HG03378 (cell line): Measurements from ENCODE around the gene CCDC70.
"Not testable (repeated sequence)": the region's sequence is repeated elsewhere in the genome, so short reads cannot be mapped to it uniquely, and the experiment has no call there.

Source experiments
- ATAC-seq: cut with Tn5 transposase; IDR thresholded peaks from one replicate; pipeline ENCODE4 v1.9.1; 2021; ENCODE audit warnings: mild to moderate bottlenecking, moderate library complexity; ENCODE audit not compliant: unreplicated experiment

Gene CCDC70

DNA sequence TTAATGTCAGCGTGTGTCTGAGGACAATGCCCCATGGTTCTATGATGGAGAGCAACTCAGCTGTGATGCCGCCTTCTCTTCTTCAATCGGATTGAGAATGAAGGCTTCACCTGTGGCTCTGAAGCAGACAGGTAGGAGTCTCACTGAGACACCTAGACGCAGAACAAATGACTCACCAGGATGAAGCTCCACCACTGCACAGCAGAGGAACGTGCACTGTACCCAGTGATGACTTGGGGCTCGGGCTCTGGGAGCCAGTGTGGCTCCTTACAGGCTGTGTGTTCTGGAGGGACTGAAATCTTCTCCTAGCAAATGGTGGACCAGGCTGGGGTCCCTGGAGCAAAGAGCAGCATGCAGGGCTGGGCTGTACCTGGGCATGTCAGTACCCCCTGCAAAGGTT is 44.0 kb downstream of the CCDC70 start:
- ATAC-seq: no peak

DNA sequence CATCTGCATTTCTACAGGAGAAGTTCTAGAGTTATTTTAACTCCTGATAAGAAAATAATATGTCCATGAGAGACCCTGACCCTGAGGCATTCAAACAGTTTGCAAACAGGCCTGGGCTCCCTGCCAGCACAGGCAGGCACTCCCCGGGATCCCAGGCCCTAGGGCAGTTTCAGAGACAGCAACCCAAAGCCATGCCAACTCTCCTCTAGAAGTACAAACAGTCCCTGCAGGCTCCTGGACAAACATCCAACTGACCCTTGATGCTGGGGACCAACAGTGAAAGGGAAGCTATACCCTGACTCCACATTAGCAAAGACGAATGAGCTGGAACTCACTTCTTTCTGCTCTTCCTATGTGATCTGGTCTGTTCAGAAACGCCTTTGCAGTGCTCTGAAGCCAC is 44.8 kb downstream of the CCDC70 start:
- no peak for ATAC-seq

GRCh38 chr13:51907040-51907732 is 45.4 kb downstream of the CCDC70 start:
- ATAC-seq: no peak

DNA sequence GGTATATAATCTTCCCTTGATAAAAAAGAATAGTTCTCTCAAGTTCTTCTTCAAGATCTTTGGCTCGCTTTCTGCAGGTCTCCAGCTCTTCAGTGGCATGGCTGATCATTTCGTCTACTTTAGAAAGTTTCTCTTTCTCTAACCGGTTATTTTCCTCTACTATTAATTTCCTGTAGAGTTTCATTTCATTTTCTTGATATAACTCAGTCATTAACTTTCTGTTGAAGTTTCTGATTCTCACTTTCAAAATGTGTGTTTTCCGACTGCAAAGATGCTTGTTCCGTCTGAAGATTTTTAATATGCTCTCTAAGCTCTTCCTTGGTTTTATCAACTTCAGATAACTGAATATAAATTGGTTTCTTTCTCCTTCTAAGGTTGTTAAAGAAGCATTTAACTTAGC is 47.5 kb downstream of the CCDC70 start:
- not testable (repeated sequence) for ATAC-seq

DNA sequence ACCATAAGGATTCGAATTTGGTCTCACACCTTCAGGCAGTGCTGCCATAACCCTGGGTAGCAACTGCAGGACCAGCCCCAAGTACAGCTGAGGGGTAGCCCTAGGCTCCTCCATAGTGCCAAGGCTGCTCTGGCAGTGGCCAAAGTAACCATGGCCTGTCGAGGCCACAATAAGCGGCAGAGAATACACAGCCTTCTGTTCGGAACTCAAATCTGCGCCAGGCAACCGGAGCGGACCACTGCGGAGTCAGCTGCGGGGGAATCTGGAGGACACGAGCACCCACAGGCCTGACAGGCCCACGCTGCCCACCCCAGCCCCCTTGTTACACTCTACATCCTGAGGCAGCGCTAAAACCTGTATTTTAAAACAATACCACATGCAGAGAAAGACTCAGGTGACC is 48.7 kb downstream of the CCDC70 start:
- no peak for ATAC-seq

DNA sequence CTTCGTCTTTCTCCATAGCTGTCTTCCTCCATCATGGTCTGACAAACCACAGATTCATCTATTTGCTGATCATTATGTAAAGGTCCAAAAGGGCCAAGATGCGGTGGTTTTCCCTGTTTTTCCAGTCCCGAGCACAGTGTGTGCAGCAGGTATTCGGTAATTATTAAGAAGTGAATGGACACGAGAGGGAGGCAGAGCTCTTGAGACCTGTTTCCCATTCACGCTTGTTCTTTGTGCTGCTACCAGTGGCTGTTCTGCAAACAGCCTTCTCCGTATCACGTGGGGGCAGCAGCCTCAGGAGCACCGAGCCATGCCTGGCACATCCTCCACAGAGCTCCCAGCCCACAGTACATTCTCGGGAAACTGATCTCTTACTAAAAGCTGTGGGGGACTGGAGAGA is 50.3 kb downstream of the CCDC70 start:
- no peak for ATAC-seq

DNA sequence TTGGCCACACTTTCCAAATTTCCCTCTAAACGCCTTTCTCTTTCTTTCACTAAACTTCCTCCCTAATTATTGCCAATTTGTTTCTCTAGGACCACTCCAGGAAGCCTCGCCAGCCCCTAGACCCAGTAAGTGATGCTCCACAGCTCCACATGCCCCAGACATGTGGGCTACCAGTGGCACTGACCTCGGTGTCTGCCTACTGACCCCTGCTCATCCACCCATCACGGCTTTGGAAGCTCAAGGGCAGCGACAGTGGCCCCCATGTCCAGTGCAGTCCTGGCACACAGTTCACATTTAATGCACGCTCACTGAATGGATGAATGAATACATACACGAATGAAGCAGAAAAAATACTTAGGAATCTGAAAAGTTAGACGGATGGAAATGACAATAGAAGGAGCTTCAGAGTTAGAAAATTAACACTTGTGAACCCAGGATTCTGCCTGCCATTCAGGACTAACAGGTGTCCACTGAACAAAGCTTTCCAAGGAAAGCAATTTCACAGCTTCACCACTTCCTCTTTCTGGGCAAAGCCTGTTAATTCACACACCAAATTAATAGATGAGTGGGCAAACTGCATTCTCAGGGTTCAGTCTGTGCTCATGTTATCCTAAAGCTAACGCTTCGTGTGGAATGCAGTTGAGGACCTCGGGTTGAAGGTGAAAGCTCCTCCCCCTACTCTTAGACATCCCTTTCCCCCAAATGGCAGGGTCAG is 50.9 kb downstream of the CCDC70 start:
- ATAC-seq: no peak

DNA sequence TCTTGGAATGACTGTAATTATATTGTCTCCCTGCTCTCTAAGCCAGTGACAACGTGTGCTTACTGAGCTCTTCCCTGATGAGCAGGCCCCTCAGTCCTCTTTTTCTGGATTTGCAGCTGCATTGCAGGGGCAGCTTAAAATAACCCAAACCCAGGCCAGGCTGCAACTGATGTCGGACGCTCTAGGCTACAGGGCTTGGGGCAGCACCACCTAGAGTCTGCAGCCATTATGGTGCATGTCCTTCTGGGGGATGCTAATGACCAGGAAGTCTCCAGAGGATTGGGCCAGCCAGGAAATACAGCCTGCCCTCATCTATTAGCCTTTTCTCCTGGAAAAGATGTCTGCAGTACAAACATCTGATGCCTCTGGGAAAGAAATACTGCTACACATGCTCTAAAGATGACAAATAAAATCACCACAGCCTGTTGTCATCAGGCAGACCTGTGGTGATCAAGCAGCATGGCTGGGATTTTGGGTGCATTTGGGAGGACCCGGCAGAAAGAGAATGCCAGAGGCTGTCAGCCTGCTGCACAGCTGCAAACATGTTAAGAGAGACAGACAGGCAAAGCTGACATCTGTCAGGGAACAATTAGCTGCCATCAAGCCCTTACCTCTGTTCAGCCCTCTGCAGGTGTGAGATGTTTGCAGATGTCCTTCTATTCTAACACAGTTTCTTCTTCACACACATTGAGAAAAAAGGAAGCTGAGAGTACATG is 51.8 kb downstream of the CCDC70 start:
- no peak for ATAC-seq

GRCh38 chr13:51914137-51914493 is 52.3 kb downstream of the CCDC70 start:
- ATAC-seq: no peak
